ENCODE measurements around the gene BRME1. TPM values are rescaled to one million over a fixed set of nuclear protein-coding genes. Genes with fewer than 3 reads are reported as not detected.

Gene BRME1
- total and polyA plus RNA-seq, 9 donors: 0.57 to 3.7 (median 2.3) TPM

GRCh38 chr19:13934785-13935109 lies 28.8 kb upstream of the BRME1 start:
- H3K27ac ChIP-seq: no peak overlapping the region
- H3K27me3 ChIP-seq: no peaks in the 10 kb centered on the region
- H3K9me3 ChIP-seq: no peaks in the 10 kb centered on the region
- no peak for DNase-seq
- H3K36me3 ChIP-seq: no peaks in the 10 kb centered on the region
- WGBS, 3 donors: 85 to 96% (median 95%) methylated on average over 2 of the region's 2 CpGs
- no peak for TF ChIP-seq POLR2A (IDR thresholded peaks at IDR 0.05)
- no peak for TF ChIP-seq EP300 (IDR thresholded peaks at IDR 0.05)
- no peak for TF ChIP-seq CTCF (IDR thresholded peaks at IDR 0.05)
- no peak overlapping the region for H3K4me3 ChIP-seq
- peaks cover 6% of the 10 kb centered on the region for H3K4me1 ChIP-seq (ENCODE audit: insufficient read depth)
- intact Hi-C loops (cut with DNase I): no loop called here

- H3K36me3 ChIP-seq: no peaks in the 10 kb centered on the region
- DNase-seq: no peak
- TF ChIP-seq EP300 (IDR thresholded peaks at IDR 0.05) (no peak), CTCF (IDR thresholded peaks at IDR 0.05) (no peak), POLR2A (IDR thresholded peaks at IDR 0.05) (no peak)
- intact Hi-C loops (cut with DNase I): no loop called here
- WGBS, 3 donors: 88 to 91% (median 89%) methylated on average over 37 to 42 of the region's 42 CpGs
- no peak overlapping the region for H3K27ac ChIP-seq
- no peaks in the 10 kb centered on the region for H3K9me3 ChIP-seq
- peaks cover 3% of the 10 kb centered on the region for H3K4me1 ChIP-seq (ENCODE audit: insufficient read depth)
- H3K4me3 ChIP-seq: no peak overlapping the region
- no peaks in the 10 kb centered on the region for H3K27me3 ChIP-seq
Measured at GRCh38 chr19:13932911-13933393, 27.0 kb upstream of the BRME1 start.

- TF ChIP-seq EP300 (IDR thresholded peaks at IDR 0.05) (no peak), POLR2A (IDR thresholded peaks at IDR 0.05) (no peak), CTCF (IDR thresholded peaks at IDR 0.05) (no peak)
- Histone ChIP-seq H3K4me1 (ENCODE audit: insufficient read depth) (no peaks in the 10 kb centered on the region), H3K9me3 (no peaks in the 10 kb centered on the region), H3K36me3 (no peaks in the 10 kb centered on the region), H3K4me3 (no peak overlapping the region), H3K27ac (no peak overlapping the region), H3K27me3 (no peaks in the 10 kb centered on the region)
- WGBS, 3 donors: 91 to 97% (median 92%) methylated on average over 6 of the region's 6 CpGs
- DNase-seq: no peak
- intact Hi-C loops (cut with DNase I): no loop called here
Measured at GRCh38 chr19:13932149-13932637, 26.3 kb upstream of the BRME1 start.

GRCh38 chr19:13931391-13932148 lies 25.7 kb upstream of the BRME1 start:
- no peak for DNase-seq
- no peaks in the 10 kb centered on the region for H3K36me3 ChIP-seq
- TF ChIP-seq EP300 (IDR thresholded peaks at IDR 0.05) (no peak), POLR2A (IDR thresholded peaks at IDR 0.05) (no peak), CTCF (IDR thresholded peaks at IDR 0.05) (no peak)
- H3K4me1 ChIP-seq (ENCODE audit: insufficient read depth): no peaks in the 10 kb centered on the region
- no peaks in the 10 kb centered on the region for H3K9me3 ChIP-seq
- H3K27ac ChIP-seq: no peak overlapping the region
- no peaks in the 10 kb centered on the region for H3K27me3 ChIP-seq
- H3K4me3 ChIP-seq: no peak overlapping the region
- 78 to 83% (median 79%) methylated on average over 25 to 30 of the region's 30 CpGs for WGBS, 3 donors
- intact Hi-C loops (cut with DNase I): no loop called here

Data from ovary (tissue), 9 donors.